GM21390 (cell line): ENCODE measurements around the gene MINK1.

ENCODE experiments used
- ATAC-seq: cut with Tn5 transposase; IDR thresholded peaks from one replicate; pipeline ENCODE4 v1.9.1; 2021; ENCODE audit not compliant: unreplicated experiment

Gene MINK1

GRCh38 chr17:4810696-4811290 is 22.3 kb upstream of the MINK1 start:
- no peak for ATAC-seq

DNA sequence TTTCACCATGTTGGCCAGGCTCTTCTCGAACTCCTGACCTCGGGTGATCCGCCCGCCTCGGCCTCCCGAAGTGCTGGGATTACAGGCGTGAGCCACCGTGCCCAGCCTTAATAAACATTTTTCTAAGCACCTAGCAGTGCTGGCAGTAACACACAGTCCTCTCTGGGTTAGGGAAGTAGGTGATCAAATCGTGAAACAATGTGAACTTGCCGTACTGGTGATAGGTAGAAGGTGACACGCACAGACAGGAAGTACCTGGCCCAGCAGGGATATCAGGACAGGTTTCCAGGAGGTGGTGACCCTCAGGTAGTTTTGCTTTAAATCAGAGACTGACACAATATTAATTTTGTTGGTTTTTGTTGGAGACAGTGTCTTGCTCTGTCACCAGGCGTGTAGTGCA is 21.7 kb upstream of the MINK1 start:
- no peak for ATAC-seq

DNA sequence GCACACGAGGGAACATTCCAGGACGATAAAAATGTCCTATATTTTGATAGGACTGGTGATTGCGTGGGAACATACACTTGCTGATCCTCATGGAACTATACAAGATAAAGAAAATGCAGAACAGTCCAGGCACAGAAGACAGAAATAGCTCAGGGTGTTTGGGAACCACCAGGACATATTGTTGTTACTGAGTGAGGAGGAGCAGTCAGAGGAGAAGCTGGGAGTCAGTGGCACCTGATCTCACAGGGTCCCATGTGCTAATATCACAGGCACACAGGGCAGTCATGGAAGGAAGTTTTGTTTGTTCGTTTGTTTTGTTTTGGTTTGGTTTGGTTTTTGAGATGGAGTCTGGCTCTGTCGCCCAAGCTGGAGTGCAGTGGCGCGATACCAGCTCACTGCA is 20.4 kb upstream of the MINK1 start:
- no peak for ATAC-seq

DNA sequence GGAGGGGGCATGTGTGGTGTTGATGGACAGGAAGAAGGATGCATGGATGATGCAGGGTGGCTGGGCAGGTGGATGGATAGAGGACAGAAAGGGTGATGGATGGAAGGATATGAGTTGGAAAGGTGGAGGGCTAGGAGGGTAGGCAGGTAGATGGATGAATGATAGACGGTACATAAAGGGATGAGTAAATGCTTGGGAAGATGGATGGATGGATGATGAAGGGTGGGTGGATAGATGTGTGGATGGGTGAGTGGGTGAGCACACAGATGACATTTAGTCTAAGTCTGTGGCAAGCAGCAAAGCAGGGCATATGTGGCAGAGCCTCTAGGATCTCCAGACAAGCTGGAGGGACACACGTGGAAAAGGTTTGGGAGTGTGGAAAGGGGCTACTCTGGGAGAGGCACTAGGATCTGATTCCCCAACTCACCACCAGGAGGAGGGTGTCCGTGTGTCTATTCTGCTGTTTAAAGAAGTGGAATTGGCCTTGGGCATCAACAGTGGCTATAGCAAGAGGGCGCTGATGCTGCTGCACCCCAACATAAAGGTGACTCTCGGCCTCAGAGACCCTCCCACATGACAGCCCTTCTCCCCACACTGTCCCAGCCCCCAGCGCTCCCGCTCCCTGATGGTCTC is 18.0 kb upstream of the MINK1 start:
- ATAC-seq = no peak

- ATAC-seq = no peak
Measured at GRCh38 chr17:4816826-4817225, 16.3 kb upstream of the MINK1 start.

DNA sequence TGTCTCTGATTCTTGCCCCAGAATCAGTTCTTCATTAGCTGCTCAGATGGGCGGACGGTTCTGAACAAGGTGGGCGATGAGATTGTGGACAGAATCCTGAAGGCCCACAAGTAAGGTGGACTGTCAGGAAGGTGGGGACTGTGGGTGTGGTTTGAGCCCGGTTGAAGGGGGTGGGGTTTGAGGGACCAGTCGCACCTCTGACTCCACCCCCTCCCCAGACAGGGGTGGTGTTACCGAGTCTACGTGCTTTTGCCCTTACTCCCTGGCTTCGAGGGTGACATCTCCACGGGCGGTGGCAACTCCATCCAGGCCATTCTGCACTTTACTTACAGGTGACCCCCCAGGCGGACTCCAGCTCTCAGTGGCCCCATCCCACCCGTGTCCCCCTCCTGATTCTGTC is 14.9 kb upstream of the MINK1 start:
- ATAC-seq = no peak

DNA sequence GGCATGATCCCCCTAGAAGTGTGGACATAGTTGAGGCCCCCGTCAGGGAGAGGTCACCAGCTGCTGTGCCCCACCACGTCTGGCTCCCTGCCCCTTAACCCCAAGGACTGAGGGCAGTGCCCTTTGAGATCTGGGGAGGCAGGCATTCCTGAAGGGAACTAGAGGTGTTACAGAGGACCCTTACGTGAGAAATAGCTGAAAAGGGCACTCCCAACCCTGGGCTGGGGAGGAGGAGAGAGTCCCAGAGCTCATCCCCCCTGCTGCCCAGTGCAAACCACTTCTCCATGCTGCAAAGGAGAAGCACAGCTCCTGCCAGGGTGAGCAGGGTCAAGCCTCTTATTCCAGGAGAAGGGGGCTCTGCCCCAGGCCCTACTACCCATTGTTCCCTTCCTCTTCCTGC is 10.3 kb upstream of the MINK1 start:
- no peak for ATAC-seq

GRCh38 chr17:4823373-4824089 is 9.6 kb upstream of the MINK1 start:
- ATAC-seq = no peak

DNA sequence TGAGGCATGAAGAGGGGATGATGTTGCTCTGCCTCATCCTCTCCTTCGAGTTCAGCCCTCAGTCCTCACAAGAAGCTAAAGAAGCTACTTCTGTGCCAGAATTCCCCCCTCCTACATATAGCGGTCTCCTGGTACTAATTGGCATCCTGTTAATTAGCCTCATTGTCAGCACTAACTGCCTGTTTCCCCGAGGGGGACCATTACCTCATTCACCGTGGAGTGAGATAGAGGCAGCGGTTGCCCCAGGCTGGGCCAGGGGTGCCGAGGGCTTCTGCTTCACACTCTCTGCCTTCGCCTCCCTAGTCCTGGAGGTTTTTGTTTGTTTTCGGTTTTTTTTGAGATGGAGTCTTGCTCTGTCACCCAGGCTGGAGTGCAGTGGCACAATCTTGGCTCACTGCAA is 5.7 kb upstream of the MINK1 start:
- ATAC-seq = no peak

DNA sequence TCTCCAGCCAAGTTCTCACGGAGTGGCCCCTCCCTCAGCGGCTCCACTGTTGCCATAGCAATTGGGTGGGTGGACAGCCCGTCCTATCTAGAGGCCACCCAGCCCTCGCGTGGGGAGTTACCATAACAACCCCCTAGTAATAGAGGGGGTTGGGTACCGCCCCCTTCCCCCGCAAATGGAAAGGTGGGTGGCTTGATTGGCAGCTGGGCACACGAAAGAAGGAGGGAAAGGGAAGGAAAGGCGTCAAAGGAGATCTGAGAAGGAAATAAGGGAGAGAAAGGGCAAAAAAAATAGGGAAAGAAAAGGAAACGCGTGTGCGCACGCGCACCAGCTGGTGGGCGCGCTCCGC is 337 bp upstream of the MINK1 start:
- ATAC-seq = peak; percentile 13

- no peak for ATAC-seq
Measured at GRCh38 chr17:4833941-4834680, 971 bp downstream of the MINK1 start.

DNA sequence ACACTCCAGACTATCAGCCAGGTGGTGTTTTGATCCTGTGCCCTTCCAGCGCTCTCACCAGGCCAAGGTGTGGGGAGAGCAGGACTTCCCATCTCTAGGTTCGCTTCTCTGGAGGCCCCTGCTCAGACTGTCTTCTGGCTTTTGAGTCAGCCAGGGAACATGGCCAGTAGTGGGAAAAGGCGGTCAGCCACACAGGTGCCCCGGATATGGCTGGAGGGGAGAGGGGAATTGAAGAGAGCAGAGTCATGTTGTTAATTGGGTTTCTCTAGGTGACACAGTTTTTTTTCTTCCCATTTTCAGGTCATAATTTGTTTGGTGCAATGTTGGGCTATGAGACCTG is 1.5 kb downstream of the MINK1 start:
- no peak for ATAC-seq

- no peak for ATAC-seq
Measured at GRCh38 chr17:4836221-4836620, 3.1 kb downstream of the MINK1 start.

DNA sequence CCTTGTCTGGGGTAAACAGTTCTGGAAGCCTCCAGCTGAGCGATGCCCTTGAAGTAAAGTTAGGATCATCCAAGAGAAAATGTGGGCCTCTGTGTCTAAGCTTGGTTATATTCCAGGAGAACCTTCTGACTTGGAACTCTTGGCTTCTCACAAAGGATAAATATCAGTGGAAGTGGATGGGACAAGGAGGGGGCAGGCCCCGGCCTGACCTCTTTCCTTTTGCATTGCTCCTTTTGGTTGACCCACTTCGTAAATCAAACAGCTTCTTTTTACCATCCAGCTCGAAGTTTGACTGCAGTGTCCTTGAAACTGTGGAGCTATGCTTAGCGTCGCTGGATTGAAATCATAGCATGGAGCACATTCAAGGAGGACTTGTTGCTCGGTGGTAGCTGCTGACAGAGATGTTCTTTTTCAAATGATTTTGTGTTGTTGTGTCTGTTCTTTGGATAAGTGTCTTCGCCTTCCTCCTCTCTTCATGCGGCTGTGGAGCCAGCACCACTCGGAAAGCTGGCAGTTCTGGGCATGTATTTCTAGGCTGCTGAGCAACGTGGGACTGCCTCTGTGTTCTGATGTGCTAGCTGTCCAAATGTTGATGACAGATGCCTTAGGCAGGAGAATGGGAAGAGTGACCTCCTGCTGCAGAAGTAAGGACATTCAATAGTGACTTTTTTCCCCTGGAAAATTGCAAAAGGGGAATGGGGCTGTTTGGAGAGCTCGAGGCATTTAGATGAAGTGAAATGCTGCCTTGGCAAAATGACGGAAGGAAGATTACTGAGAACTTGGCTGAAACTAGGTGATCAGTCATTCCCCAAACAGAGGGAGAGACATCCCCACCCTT is 4.5 kb downstream of the MINK1 start:
- no peak for ATAC-seq

GRCh38 chr17:4838309-4838785 is 5.2 kb downstream of the MINK1 start:
- ATAC-seq = no peak

DNA sequence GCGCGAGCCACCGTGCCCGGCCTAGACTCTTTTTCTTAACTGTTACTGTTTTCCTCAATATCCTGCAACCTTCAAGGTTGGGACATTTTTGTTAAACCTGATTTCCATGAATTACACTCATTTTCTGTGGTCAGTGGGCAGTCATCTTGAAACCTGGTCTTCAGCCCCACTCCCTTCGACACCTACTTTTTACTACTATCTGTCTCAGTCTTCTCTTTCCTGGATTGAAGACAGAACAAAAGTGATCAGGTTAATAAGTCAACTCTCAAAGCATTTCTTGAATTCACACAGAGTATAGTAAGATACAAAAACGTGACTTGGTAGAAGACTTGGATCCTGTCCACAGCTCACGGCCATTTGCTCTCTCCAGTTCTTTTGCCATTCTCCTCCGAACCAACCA is 6.1 kb downstream of the MINK1 start:
- no peak for ATAC-seq

DNA sequence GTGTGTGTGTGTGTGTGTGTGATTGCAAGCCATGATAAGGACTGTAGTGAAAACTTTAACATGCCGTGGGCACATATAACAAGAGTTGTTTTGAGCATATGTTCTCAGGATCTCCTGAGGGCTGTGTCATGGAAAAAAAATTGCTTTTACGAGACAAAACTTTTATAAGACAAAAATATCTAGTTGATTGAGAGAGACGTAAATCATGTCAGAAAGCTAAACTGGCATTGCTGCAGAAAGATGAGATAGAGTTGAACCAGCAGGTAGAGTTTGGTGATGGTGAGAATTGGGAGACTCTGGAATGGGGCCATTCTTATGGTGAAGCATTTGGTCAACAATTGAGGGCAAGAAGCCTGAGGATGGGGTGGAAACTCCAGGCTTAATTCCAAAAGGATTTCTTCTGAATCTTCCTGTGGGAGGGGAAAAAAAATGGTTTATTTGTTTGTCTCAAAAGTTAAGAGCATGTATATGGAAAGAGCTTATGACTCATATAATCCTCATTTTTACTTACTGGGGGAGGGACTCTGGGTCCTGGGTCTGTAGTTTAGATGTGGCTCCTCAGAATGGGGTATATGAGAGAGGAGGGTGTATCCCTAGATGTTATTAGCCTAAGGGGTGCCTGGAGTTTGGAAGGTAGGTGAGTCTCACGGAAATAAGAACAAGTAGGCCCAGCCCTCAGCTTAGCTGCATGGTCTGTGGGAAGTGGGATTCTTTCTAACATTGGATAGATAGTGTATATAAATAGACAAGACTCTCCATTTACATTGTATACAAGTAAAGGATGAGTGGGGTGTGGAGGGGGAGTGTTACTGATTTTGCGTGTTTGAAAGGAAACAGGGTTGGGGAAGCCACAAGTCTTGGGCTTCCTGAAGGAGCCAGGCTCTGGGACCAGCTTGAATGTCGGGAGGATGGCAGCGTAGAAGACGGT is 7.1 kb downstream of the MINK1 start:
- no peak for ATAC-seq

DNA sequence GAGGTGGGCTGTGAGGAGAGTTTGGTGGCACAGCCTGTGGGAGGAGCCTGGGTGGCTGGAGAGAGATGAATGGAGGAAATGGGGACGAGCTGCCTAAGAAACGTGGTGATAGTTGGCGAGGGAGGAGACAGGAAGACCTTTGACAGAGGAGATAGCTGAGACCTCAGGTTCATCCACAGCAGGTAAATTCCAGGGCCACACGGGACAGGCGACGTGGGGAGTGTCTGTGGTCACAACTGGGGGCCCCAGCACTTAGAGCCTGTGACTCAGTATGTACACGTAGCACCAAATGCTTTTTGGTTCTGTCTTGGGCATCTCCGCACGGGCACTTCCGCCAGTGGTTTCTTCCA is 7.7 kb downstream of the MINK1 start:
- no peak for ATAC-seq

DNA sequence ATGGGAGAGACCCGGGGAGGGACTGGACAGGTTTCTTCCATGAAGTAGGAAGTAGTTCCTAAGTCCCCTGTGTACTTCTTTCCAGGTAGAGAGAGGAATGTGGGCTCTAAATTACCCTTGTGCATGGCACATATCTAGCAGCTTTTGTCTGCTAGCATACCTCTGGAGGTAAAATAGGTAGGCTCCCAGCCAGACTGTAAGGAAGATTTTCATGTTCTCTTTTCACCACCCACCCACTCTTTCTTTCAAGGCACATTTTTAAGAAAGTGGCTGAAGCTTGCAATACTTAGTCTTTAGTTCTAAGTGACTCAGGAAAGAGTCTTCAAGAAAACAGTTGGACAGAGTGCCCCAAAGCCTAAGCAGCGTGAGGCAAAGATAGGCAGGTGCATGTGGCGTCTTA is 9.2 kb downstream of the MINK1 start:
- ATAC-seq = no peak

DNA sequence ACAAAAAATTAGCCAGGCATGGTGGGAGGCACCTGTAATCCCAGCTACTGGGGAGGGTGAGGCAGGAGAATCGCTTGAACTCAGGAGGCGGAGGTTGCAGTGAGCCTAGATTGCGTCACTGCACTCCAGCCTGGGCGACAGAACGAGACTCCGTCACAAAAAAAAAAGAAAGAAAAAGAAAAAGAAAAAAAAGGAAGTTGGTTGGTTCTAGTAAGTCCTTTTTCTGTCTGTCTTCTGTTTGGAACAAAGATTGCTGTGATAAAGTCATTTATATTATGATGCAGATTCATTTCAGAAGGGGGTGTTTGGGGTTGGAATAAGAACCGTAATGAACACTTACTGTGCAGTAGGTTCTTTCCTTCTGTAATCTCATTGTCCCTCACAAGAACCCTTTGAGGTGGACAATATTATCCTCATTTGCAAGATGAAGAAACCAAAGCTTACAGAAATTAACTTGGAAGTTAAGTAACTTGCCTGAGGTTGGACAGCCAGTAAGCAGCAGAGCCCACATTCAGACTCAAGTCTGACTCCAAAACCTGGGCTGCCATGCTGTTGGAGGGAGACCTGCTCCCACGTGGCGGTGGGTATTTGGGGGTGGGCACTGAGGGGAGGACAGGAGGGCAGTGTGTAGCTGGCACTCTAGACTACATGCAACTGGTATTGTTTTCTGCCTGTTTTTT is 10.3 kb downstream of the MINK1 start:
- ATAC-seq = no peak
